SK-N-MC (cell line): ENCODE data around the gene TSPOAP1.

Source experiments
- DNase-seq: peaks from one replicate; pipeline ENCODE4 v3.0.0-alpha.2; 2011; ENCODE audit warnings: low read depth, low spot score
- H3K27ac ChIP-seq: fragments of 200-600 bp; sonication (generic); 2 replicates; pipeline ENCODE4 v1.5.1; 2016; ENCODE audit warnings: mixed run types
- H3K36me3 ChIP-seq: fragments of 200-600 bp; sonication (generic); 2 replicates; pipeline ENCODE4 v1.6.1; 2017; ENCODE audit warnings: antibody characterized with exemption, low read length, mixed read lengths; ENCODE audit not compliant: insufficient read depth
- H3K4me3 ChIP-seq: fragments of 200-600 bp; sonication (generic); 2 replicates; pipeline ENCODE4 v1.5.1; 2016
- H3K9ac ChIP-seq: fragments of 200-600 bp; sonication (generic); 2 replicates; pipeline ENCODE4 v1.8.0; 2017; ENCODE audit warnings: mixed run types, mixed read lengths; ENCODE audit not compliant: insufficient read length
- H3K9me3 ChIP-seq: fragments of 200-600 bp; sonication (generic); 2 replicates; pipeline ENCODE4 v1.6.1; 2017; ENCODE audit warnings: low read depth, mild to moderate bottlenecking, antibody characterized with exemption, low read length, moderate library complexity, mixed read lengths
- EZH2 ChIP-seq: fragments of 200-600 bp; sonication (generic); IDR thresholded peaks from one replicate; pipeline ENCODE4 v1.6.1; 2017; ENCODE audit warnings: antibody characterized with exemption
- FOXP2 ChIP-seq: optimal IDR thresholded peaks from 2 replicates; pipeline ENCODE3; 2011; ENCODE audit warnings: mild to moderate bottlenecking, moderate library complexity; ENCODE audit not compliant: insufficient read depth; ENCODE audit errors: extremely low read length, control extremely low read depth
- POLR2AphosphoS5 ChIP-seq: IDR thresholded peaks from 2 replicates; pipeline ENCODE4 v1.6.1; 2012; ENCODE audit warnings: mild to moderate bottlenecking, low read depth, low read length, borderline replicate concordance

Gene TSPOAP1

GRCh38 chr17:58332778-58333735 lies 4.5 kb upstream of the TSPOAP1 start:
- Histone ChIP-seq H3K9me3 (no peaks in the 10 kb centered on the region), H3K36me3 (no peaks in the 10 kb centered on the region), H3K4me3 (no peak overlapping the region), H3K27ac (no peak overlapping the region), H3K9ac (no peak overlapping the region)
- no peak for DNase-seq
- TF ChIP-seq EZH2 (no peak), POLR2AphosphoS5 (no peak), FOXP2 (no peak)

DNA sequence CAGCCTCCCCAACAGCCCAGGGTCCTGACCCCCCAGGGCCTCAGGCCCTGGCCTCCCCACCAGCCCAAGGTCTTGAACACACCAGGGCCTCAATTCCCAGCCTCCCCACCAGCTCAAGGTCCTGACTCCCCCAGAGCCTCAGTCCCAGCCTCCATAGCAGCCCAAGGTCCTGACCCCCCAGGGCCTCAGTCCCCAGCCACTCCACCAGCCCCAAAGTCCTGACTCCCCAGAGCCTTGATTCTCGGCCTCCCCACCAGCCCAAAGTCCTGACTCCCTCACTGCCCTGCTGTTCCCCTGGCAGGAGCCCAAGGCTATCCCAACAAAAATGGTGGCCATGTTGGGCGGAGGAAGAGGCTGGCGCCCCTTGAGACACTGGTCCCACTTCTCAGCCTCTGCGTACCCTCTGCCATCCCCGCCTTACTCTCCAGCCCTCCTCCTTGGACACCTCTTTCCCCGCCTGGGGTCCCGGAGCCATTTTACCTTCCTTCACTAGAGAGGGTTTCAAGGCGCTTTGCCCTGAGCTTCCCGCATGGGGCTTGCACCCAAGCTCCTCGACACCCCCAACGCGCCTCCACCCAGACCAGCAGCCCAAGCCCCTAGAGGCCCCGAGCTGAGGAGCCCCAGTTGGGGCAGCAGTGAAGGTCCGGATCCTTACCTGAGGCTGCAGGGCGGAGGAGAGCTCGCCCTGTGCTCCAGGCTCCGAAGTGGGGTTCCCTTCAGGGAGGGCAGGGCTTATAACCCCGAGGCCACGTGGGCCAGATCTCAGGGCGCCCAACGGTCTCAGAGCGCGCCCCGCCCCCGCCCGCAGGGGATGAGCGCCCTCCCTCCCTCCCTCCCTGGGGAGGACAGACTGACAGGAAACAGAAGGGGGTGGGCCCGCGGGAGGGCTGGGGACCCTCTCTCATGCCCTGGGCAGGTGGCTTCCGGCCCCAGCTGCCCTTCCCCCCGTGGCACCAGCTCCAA lies 3.5 kb upstream of the TSPOAP1 start:
- TF ChIP-seq FOXP2, result no peak
- no peak for TF ChIP-seq EZH2
- peak; percentile 92 for TF ChIP-seq POLR2AphosphoS5

DNA sequence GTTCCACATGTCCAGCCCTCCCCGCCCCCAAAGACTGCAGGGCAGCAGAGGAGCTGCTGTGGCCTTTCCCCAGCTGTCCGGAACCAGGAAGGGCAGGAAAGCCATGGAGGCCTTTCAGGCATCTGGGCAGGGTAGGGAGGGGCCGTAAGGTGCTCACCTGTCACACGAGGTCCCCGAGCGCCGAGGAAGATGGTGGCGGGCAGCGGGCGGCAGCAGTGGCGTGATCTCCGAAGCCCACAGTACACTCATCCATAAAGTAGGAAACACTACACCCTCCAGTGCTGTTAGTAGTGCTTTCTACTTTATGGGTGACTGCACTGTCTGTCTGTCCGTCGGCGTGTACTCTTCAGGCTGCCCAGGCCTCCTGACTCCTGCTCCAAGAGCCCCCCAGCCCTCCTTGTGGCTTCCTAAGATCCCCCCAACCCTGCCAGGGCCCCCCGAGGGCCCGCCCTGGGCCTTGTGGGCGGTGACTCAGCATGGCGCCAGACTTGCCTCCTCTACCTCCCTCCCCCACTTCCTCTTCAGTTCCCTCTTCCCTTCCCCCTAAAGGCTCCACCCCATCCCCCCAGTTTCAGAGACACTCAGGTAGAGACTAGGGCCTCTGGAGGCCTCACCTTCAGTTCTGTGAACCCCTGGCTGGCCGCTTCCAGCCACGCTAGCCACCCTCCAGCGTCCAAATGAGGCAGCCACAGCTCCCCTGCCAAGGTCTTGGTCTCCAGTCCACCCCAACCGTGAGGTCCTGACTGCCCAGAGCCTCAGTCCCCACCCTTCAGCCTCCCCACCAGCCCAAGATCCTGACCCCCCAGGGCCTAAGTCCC lies 2.6 kb upstream of the TSPOAP1 start:
- peak overlapping the region; percentile 63 for H3K4me3 ChIP-seq
- no peaks in the 10 kb centered on the region for H3K9me3 ChIP-seq
- H3K9ac ChIP-seq, result peak overlapping the region; percentile 59
- no peak for DNase-seq
- H3K36me3 ChIP-seq, result no peaks in the 10 kb centered on the region
- no peak overlapping the region for H3K27ac ChIP-seq
- no peak for TF ChIP-seq EZH2
- TF ChIP-seq POLR2AphosphoS5, result peak; percentile 68

More for the DNA sequence above, 3.5 kb upstream of the TSPOAP1 start:
- no peak for DNase-seq
- H3K9ac ChIP-seq, result no peak overlapping the region
- H3K4me3 ChIP-seq, result no peak overlapping the region
- no peaks in the 10 kb centered on the region for H3K9me3 ChIP-seq
- H3K36me3 ChIP-seq, result no peaks in the 10 kb centered on the region
- no peak overlapping the region for H3K27ac ChIP-seq

GRCh38 chr17:58330538-58330996 lies 2.0 kb upstream of the TSPOAP1 start:
- Histone ChIP-seq H3K9ac (peak overlapping the region; percentile 59), H3K36me3 (no peaks in the 10 kb centered on the region), H3K4me3 (peak overlapping the region; percentile 63), H3K27ac (no peak overlapping the region), H3K9me3 (no peaks in the 10 kb centered on the region)
- DNase-seq, result no peak
- no peak for TF ChIP-seq FOXP2
- no peak for TF ChIP-seq EZH2
- no peak for TF ChIP-seq POLR2AphosphoS5

- no peak for DNase-seq
- H3K9ac ChIP-seq, result no peak overlapping the region
- no peak; the same call in 1 of the 2 replicates for TF ChIP-seq POLR2AphosphoS5
- no peaks in the 10 kb centered on the region for H3K36me3 ChIP-seq
- no peak overlapping the region for H3K27ac ChIP-seq
- H3K9me3 ChIP-seq, result no peaks in the 10 kb centered on the region
- H3K4me3 ChIP-seq, result peak overlapping the region; percentile 63
Observed at GRCh38 chr17:58329810-58330537, 1.4 kb upstream of the TSPOAP1 start.

DNA sequence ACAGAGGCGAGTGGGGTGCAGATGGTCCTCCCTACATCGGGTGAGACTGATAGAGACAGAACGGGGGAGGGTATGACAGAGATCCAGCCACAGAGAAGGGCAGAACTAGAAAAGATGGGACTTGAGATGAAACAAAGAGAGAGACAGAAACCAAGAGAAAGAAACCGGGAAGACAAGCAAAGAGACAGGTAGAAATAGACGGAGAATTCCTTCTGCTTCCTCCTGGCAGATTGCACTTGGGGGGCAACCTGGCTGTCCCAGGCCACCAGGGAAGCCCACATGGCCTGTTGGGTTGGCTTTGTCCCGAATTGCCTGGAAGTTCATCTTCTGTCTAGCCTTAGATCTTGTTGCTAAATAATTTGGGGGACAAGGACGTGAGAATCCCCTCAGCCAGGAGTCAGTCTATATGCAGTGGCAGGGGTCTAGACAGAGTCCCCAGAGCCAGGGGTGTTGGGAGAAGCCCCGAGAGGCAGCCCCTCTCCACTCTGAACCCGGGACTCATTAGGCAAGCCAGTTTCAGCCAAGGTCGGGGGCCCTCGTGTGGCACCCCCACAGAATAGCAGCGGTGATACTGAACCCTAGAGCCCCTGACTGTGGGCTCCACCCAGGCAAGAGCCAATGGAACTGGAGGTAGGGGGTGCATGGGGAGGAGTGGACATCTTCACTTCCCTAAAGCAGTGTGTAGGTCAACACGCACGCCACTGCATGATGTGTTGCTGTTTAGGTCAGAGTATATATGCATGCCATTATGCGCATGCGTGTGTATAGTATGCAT lies 627 bp upstream of the TSPOAP1 start:
- Histone ChIP-seq H3K9me3 (no peaks in the 10 kb centered on the region), H3K27ac (no peak overlapping the region), H3K4me3 (no peak overlapping the region), H3K9ac (no peak overlapping the region), H3K36me3 (no peaks in the 10 kb centered on the region)
- DNase-seq, result no peak
- TF ChIP-seq EZH2 (no peak), POLR2AphosphoS5 (peak; percentile 85), FOXP2 (no peak)
